Smooth muscle cell of the brain vasculature (primary cell): ENCODE results near the gene TBX21.
"Not testable (repeated sequence)": the region's sequence is repeated elsewhere in the genome, so short reads cannot be mapped to it uniquely, and the experiment has no call there.

Source experiments
- DNase-seq: peaks from one replicate; pipeline ENCODE4 v3.0.0-alpha.2; 2012; ENCODE audit warnings: low read depth, low spot score

Gene TBX21

DNA sequence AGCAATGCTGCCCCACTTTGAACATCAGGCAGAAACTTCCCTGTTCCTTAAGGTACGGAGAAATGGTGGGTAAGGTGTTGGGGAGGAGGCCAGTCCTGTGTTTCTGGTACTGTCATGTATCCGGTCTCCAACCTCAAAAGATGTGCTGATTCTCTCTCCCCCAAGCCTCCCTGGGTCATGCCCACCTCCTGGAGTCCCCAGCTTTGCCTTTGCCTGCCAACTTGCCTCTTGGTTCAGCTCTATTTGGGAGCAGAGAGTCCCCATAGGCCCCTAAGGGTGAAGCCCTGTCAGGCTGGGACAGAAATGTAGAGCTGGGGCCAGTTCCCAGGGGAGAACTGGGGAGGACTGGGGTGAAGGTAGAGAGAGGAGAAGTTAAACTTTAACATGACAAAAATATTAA is 1.6 kb upstream of the TBX21 start:
- DNase-seq, result no peak

DNA sequence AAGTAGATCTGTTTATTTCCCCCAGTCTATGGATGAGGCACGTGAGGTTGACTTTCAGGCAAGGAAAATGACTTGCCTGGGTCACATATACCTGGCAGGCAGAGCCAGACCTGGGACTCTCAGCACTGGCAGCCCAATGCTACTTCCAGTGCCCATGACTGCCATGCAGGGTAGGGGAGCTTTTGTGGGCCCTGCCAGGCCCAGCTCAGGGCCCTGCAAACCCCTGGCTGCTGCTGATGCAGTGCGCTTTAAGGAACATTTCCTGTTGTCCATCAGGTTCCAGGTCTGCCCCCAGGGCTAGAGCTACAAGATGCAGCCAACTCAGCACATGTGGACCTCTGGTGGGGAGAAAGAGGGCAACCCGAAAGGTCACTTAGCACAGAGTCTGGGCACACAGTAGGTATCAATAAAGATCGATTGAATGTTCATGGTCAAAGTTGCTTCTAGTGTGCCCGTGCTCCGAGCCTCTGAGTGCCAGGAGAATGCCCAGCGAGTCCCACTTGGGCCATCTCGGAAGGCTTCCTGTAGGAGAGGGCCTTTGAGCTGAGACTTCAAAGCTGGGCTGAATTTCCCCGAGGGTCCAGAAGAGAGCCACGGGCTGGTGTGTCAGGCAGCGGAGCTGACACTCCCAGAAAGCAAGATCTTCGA is 513 bp upstream of the TBX21 start:
- DNase-seq, result no peak

DNA sequence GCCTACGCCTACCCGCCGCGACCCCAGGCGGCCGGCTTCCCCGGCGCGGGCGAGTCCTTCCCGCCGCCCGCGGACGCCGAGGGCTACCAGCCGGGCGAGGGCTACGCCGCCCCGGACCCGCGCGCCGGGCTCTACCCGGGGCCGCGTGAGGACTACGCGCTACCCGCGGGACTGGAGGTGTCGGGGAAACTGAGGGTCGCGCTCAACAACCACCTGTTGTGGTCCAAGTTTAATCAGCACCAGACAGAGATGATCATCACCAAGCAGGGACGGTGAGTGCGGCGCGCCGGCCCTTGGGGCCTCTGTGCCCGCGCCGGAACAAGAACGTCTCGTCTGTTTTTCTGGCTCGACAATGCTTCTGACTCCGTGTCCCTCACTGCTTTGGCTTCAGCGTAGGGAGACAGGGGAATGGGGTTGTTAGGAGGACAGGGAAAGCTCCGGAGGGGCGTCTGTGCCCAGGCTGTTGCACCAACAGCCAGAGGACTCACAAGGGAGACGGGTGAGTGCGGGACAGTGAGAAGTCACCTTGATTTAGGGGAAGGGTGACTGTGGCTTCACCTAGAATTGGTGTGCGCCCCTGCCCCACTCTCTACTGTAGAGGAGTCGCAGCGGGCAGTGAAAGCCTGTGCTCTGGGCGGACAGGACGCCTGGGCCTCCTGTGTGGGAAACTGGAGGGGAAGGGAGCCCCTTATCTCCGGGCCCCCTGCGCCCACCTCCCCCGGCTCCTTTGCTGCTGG is 806 bp downstream of the TBX21 start:
- DNase-seq, result no peak

DNA sequence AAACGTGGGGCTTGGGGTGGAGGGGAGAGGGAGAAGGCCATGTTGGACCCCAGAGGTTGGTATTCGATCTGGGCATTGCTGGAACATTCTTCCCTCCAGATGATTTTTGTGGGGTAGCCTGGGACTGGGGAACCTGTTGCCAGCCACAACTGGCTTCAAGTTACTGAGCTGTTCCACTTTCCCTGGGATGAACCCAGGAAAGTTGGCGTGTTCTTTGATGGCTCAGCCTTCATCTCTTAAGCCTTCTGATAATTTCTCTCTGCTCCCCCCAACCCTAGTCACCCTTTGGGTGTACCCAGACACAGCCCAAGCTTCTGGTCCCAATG is 2.1 kb downstream of the TBX21 start:
- no peak for DNase-seq

DNA sequence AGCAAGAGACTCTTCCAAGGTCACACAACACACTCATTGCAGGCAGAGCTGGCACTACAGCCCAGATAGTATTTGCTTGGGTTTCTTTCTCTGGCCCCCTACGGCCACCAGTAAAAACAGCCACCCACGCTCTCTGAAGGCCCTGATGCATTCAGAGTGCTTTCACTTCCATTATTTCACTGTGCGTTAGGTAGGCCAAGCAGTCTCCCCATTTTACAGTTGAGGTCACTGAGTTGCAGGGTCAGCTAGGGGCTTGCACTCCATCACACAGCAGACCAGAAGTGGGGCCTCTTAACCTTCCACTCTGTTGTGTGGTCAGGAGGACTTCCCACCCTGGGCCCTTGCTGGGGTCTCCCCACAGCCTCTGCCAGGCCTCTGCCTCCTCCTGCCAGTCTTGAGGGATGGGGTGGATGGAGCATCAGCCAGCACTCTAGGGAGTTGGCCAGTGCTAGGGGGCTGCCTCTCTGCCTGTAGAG is 2.5 kb downstream of the TBX21 start:
- DNase-seq, result no peak

DNA sequence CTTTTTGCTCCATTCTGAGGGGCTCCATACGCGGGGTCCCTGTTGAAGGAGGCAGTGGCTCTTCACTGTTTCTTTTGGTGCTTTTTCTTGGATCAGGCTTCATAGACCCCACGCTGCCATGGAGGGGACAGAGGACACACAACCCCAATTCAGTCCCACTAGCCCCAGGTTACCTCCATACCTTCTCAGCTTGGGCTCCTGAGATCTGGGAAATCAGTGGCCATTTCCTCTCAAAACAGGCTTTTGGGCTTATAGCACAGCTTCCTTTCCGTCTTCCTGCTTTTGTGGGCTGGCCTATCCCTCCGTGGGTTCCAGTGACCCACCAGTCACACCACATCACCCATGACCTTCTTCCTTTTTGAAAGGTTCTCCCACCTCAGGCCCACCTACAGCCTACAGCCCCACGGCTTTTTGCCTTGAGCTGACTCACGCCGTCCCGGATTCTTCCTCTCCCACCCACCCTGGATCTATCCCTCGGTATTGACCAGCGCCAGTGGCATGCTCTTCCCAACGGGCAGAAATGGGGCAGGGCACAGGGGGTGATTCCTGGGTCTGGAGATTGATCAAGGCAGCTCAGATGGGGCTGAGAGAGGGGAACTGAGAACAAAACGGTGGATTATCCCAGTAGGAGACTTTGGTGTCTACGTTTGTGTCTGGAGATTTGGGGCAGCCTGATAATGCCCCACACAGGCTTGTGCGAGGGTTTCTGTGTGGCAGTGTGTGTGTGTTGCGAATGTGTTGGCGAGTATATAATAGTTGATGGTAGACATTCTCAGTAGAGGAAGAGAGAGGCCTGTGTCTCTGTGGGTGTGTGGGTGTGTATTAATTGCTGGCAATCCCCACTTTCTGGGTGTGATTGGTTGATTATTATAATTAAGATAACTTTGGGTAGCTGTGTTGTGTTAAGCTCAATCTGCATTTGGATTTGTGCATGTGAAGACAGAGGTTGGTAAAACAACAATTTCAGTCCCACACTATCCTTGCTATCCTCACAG is 3.8 kb downstream of the TBX21 start:
- no peak for DNase-seq

DNA sequence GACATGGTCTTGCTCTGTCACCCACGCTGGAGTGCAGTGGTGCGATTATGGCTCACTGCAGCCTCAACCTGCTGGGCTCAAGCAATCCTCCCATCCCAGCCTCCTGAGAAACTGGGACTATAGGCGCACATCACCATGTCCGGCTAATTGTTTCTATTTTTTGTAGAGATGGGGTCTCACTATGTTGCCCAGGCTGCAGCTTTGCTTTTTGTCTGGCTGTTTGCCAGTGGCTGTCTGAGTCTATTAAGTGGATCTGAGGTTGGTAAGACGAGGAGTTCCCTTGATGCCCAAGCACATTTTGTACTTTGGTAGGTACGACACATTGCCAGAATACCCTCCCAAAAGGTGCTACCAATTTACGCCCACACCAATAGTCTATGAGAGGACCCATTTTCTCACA is 5.1 kb downstream of the TBX21 start:
- DNase-seq, result no peak

DNA sequence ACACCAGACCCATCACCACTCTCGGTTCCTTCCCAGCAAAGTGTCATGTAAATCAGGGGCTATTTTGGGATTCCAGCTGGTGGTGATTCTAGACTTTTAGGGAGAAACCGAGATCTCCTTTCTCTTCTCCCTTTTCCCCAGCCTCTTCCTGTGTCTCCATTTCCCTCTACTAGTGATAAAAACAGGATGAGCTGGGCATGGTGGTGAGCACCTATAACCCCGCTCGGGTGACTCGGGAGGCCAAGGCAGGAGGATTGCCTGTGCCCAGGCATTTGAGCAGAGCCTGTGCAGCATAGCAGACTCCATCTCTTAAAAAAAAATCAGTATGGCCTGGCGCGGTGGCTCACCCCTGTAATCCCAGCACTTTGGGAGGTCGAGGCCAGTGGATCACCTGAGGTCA is 6.1 kb downstream of the TBX21 start:
- no peak for DNase-seq

DNA sequence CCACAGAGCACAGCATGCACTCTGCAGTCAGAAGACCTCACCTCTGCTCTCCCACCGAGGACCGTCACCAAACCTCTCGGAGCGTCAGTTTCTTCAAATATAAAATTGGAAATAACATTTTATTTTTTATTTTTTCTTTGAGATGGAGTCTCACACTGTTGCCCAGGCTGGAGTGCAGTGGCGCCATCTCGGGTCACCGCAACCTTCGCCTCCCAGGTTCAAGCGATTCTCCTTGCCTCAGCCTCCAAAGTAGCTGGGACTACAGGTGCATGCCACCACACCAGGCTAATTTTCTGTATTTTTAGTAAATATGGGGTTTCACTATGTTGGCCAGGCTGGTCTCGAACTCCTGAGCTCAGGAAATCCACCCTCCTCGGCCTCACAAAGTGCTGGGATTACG is 6.9 kb downstream of the TBX21 start:
- DNase-seq, result not testable (repeated sequence)

DNA sequence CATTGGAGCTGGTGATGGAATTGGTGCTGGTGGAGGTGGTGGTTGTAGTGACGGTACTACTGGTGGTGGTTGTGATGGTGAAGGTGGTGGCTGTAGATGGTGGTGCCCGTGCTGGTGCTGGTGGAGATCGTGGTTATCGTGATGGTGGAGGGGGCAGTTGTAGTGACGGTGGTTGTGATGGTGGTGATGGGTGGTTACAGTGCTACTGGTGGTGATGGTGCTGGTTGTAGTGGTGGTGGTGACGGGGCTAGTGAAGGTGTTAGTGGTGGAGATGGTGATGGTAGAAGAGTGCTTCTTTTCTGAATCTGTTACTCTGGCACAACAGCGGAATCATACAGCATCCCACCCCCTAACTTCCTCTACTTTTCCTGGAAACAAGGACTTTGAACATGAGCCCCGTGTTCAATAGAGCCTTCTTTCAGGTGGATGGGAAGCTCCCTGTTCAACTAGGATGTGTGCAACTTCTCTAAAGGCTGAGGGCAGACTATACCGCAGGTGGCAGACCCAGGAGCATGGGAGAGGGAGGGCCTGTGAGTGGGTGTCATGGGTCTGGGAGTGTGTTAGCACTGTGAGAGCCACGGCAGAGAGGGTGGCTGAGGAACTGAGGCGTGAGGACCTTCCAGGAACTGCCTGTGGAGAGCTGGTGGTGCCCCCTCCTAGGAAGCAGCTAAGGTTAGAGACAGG is 8.2 kb downstream of the TBX21 start:
- DNase-seq, result no peak

DNA sequence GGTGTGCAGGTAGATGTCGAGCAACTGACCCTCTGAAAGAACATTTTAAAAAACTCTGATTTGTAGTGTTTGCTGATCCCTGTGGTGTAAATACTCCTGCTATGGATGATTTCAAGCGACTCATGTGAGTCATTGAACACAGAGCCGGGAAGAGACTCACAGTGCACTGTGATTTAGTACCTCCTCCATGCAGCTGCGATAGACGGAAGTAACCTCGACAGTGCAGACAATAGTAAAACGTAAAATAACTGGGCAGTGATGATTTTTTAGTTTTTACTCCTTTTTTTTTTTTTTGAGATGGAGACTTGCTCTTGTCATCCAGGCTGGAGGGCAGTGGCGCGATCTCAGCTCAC is 8.7 kb downstream of the TBX21 start:
- DNase-seq, result no peak

DNA sequence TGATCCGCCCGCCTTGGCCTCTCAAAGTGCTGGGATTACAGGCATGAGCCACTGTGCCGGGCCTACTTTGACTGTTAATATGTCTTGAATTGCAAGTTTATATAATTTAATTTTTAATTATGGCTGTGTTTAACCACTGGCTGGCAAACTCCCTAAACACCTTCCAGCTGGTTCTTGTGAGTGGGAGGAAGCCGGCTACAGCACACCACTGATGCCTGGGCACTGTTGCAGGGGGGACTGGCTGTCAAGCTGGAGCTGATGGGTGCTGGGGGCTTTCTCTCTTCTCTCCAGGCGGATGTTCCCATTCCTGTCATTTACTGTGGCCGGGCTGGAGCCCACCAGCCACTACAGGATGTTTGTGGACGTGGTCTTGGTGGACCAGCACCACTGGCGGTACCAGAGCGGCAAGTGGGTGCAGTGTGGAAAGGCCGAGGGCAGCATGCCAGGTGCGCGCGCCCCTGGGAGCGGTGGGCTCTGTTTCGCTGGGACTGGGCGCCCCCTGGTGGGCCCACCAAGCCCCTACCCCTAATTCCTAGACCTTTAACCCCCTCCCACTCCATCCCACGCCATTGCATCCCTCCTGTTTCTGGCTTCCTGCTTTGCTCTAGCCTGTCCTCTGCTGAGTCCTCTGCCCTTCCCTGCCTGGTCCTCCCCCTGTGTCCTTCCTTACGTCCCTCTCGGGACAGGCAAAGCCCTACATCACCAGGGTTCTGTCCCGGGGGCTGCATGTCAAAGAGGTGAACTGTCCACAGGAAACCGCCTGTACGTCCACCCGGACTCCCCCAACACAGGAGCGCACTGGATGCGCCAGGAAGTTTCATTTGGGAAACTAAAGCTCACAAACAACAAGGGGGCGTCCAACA is 9.5 kb downstream of the TBX21 start:
- no peak for DNase-seq

DNA sequence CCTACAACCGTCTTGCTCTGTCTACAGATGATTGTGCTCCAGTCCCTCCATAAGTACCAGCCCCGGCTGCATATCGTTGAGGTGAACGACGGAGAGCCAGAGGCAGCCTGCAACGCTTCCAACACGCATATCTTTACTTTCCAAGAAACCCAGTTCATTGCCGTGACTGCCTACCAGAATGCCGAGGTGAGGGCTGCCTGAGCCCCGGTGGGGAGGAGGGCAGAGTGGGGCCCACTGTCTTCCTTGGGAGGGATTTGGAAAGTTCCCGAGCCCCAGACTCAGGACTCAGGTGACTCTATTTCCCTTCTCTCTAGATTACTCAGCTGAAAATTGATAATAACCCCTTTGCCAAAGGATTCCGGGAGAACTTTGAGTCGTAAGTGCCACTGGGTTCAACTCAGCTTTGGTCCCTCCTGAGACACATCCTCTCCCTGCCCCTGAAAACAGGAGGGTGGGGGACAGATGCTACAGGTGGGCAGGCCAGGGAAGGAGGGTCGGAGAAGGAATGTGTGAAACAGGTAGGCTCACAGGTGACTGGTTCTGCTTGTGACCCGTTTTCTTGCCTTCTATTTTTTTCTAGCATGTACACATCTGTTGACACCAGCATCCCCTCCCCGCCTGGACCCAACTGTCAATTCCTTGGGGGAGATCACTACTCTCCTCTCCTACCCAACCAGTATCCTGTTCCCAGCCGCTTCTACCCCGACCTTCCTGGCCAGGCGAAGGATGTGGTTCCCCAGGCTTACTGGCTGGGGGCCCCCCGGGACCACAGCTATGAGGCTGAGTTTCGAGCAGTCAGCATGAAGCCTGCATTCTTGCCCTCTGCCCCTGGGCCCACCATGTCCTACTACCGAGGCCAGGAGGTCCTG is 11.4 kb downstream of the TBX21 start:
- no peak for DNase-seq

DNA sequence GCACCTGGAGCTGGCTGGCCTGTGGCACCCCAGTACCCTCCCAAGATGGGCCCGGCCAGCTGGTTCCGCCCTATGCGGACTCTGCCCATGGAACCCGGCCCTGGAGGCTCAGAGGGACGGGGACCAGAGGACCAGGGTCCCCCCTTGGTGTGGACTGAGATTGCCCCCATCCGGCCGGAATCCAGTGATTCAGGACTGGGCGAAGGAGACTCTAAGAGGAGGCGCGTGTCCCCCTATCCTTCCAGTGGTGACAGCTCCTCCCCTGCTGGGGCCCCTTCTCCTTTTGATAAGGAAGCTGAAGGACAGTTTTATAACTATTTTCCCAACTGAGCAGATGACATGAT is 12.0 kb downstream of the TBX21 start:
- no peak for DNase-seq

DNA sequence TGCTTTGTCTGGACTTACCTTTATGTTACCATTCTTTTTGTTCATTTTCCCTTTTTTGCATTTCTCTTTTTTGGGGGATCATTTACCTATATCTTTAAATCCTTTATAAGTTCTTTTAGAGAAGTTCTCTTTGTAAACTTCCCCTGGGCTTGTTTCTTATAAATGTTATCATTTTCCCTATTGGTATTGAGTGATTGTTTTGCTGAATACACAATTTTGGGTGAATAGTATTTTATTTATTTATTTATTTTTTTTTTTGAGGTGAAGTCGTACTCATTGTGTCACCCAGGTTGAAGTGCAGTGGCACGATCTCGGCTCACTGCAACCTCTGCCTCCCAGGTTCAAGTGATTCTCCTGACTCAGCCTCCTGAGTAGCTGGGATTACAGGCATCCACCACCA is 18.4 kb downstream of the TBX21 start:
- no peak for DNase-seq

DNA sequence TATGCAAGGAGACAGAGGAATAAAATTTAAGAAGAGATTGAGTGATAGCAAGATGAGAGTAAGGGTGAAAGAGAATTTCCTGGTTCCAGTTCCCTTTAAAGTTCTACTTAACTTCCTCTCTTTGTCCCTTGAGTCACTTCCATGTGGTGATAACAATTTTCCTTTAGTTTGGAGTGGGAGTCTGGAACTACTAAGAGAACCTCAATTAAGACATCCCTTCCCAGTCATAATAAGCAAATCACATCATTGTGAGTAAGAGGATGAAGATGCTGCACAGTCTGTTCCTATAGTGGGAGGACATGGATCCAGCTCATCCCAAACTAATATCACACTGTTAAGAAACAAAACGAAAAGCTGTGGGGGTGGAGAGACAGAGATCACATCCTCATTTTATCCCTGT is 24.4 kb downstream of the TBX21 start:
- no peak for DNase-seq

DNA sequence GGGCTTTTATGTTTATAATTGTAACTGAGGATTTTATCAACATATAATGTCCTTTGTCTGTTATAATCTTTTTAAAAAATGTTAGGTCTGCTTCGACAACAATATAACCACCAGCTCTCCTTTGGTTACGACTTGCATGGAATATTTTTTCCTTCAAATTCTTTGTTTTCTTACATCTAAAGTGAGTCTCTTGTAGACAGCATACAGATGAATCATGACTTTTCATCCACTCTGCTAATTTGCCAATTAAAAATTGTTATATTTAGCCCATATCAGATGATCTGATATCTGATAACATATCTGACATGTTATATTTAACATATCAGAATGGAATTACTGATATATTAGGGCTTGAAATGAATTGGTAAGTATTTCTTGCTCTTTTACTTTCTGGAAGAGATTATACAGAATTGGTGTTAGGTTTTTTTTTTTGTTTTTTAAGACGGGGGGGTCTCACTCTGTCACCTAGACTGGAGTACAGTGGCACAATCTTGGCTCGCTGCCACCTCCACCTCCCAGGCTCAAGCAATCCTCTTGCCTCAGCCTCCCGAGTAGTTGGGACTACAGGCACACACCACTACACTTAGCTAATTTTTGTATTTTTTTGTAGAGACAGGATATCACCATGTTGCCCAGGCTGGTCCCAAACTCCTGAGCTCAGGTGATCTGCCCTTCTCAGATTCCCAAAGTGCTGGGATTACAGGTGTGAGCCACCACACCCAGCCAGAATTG is 27.5 kb downstream of the TBX21 start:
- DNase-seq, result no peak

DNA sequence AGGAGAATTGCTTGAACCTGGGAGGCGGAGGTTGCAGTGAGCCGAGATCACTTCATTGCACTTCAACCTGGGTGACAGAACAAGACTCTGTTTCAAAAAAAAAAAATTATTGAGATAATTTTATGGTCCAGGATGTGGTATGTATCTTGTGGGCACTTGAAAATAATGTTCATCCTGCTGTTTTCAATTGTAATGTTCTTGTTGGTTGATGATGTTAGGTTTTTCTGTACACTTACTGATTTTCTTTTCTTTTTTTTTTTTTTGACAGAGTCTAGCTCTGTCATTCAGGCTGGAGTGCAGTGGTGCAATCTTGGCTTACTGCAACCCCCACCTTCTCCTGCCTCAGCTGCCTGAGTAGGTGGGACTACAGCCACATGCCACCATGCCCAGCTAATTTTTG is 29.7 kb downstream of the TBX21 start:
- DNase-seq, result no peak

DNA sequence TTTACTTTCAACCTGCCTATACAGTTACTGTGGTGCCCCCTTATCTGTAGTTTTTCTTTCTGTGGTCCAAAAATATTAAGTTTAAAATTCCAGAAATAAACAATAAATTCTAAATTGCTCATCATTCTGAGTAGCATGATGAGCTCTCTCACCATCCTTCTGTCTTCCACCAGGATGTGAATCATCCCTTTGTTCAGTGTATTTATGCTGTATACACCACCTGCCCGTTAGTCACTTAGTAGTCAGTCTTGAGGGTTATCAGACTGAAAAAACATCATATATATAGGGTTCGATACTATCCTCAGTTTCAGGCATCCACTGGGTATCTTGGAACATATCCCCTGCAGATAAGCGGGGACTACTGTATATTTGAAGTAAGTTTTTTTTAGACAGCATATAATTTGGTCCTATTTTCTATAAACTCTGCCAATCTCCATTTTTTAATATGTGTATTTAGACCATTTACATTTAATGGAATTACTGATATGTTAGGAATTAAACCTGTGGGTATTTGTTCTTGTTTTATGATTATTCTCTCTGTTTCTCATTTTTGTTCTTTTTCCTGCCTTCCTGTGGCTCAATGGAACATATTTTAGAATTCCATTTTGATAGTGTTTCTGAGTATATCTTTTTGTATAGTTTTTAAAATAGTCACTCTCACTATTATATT is 31.0 kb downstream of the TBX21 start:
- DNase-seq, result no peak
